GM12892 (cell line): ENCODE measurements around the gene LRRC23.

ENCODE experiments used
- POLR2A ChIP-seq: IDR thresholded peaks from 2 replicates; pipeline ENCODE4 v1.6.1; 2011; ENCODE audit warnings: low read depth, low read length, control low read depth
- POLR2AphosphoS5 ChIP-seq: IDR thresholded peaks from 2 replicates; pipeline ENCODE4 v1.6.1; 2011; ENCODE audit warnings: low read depth, low read length, control low read depth

DNA sequence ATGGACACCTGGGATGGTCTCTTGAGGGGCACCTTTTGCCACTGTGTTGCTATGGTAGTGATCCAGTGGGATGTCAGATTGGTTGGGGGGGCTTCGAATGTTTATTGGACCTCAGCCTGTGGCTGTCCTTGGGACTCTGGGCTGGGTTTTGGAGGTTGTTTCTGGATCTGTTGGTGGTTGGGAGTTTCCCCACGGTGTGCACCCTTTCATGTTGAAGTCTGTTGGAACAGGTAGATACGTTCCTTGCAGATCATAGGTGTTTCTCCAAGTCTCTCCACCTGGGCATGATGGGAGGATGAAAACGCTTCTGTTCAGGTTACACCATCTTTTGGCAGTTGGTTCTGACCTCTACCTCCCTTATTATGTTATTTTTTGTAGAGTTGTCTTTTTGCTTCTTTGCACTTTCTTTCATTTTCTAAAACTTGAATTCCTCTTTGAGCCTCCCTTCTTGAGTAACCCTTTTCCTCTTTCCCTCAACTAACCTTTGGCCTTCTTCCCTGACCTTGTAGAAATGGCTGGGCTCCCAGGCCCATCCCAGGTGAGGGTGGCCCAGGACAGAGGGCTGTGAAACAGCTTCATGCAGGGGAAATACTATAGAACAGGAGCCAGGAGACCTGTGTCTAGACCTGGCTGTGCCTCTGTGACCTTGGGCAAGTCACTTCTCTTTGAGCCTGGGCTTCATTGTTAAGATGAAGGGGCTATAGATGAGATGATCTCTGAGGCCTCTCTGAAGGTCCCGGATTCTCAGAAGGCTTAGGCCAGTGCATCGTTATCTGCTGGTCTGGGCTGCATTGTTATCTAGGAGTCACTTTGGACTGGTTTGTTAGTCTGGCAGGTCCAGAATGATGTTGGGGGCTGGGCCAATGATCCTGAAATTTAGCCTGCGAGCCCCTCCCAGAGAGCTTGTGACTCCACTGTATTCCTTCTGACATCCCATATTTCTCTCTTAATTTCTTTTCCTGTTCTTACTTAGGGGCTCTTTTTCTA lies 25.1 kb downstream of the LRRC23 start:
- no peak for TF ChIP-seq POLR2A
- no peak for TF ChIP-seq POLR2AphosphoS5
